Heart right ventricle (tissue), 16 donors: Measurements from ENCODE around the gene TMEM151B. TPM values are rescaled to one million over a fixed set of nuclear protein-coding genes. Genes with fewer than 3 reads are reported as not detected.

Source experiments
- ATAC-seq, 8 donors: fragments of 200-7000 bp; cut with Tn5 transposase; one replicate each; pipeline ENCODE4 v1.9.1; 2020; ENCODE audit warnings: mild to moderate bottlenecking in 8 of 8, moderate library complexity in 8 of 8, moderate number of reproducible peaks in 1 of 8
- DNase-seq, 2 donors: peaks; one replicate each; pipeline ENCODE4 v3.0.0-alpha.2; 2020
- H3K27ac ChIP-seq, 10 donors: fragments of 200-600 bp; sonication (generic) in 2 of 10; one replicate each; pipeline versions ENCODE4 v1.5.0 to v1.8.0; 2020 to 2022; ENCODE audit warnings: mild to moderate bottlenecking in 3 of 10
- H3K27me3 ChIP-seq, 7 donors: fragments of 200-600 bp; one replicate each; pipeline ENCODE4 v1.8.0; 2021 to 2022; ENCODE audit warnings: mild to moderate bottlenecking in 2 of 7
- H3K36me3 ChIP-seq, 9 donors: fragments of 200-600 bp; sonication (generic) in 1 of 9; one replicate each; pipeline versions ENCODE4 v1.5.0 to v1.8.0; 2020 to 2022; ENCODE audit warnings: mild to moderate bottlenecking in 2 of 9
- H3K4me1 ChIP-seq, 9 donors: fragments of 200-600 bp; sonication (generic) in 1 of 9; one replicate each; pipeline versions ENCODE4 v1.5.0 to v1.8.0; 2020 to 2022; ENCODE audit warnings: mild to moderate bottlenecking in 4 of 9
- H3K4me3 ChIP-seq, 10 donors: fragments of 200-600 bp; sonication (generic) in 2 of 10; one replicate each; pipeline versions ENCODE4 v1.5.0 to v1.8.0; 2020 to 2022; ENCODE audit warnings: mild to moderate bottlenecking in 7 of 10, moderate library complexity in 2 of 10
- H3K9me3 ChIP-seq, 11 donors: fragments of 200-600 bp in 10 of 11; sonication (generic) in 2 of 11; one replicate each; pipeline versions ENCODE4 v1.5.0 to v1.8.0; 2013 to 2022; ENCODE audit warnings: mild to moderate bottlenecking in 2 of 11, control low read depth in 1 of 11, moderate library complexity in 1 of 11
- WGBS, 2 donors: extraction: QIAGEN DNeasy Blood & Tissue Kit; methylation state at CpG; one replicate each; pipeline ENCODE4 v1.1.7; 2013; ENCODE audit warnings: inconsistent platforms in 1 of 2; 5-methylcytosine and 5-hydroxymethylcytosine counted together
- intact Hi-C, 10 donors: fragments of 100-400 bp; cut with DNase I; formaldehyde crosslinking; loops; one replicate each; pipeline versions ENCODE4 v1.11.1 to v1.14.2; 2022
- polyA plus RNA-seq, 2 donors: library from polyadenylated mRNA; stranded (reverse); fragments of 200-250 nt; gene quantifications; one replicate each; pipeline ENCODE4 v1.2.3, GENCODE V29; 2013
- total RNA-seq, 10 donors: library from RNA; stranded (reverse); fragmentation: NEBNext Ultra II Directional in 3 of 10; extraction: Animal tissue kit (Norgen Biotek cat#: 25700) in 3 of 10; gene quantifications; one replicate each; pipeline versions ENCODE4 v1.2.1 to v1.2.4, GENCODE V29; 2021 to 2023
- TF ChIP-seq, protein P1 (sequence below), 9 donors: fragments of 200-600 bp; sonication (generic) in 2 of 9; IDR thresholded peaks; one replicate each; pipeline versions ENCODE4 v1.5.0 to v1.8.0; 2021 to 2022; ENCODE audit warnings: antibody characterized with exemption in 9 of 9, mild to moderate bottlenecking in 5 of 9, moderate library complexity in 1 of 9
- donor health status: Arrhythmogenic right ventricular cardiomyopathy.
- donor health status: ischemic (EF 13 %, LVEDD 7.1; RV severe dilation, severe dysfunction).
- donor health status: healthy with polysubstance abuse.
- donor health status: DM: no; HTN: yes; CAD: no.
- donor health status: DM: no; HTN: no; CAD: no.
- donor health status: ischemic (EF 25% LVEDD 6.9; RV normal size, moderate dysfunction).
- donor health status: ischemic (EF 25% LVEDD 5.7; RV mildly dilated, moderate dysfunction).
- donor health status: healthy.
- donor health status: DM: yes; HTN: yes; CAD: no.
- donor health status: Ischemic cardiomyopathy.
- donor health status: ischemic (EF 35%, LVEDD 5.7; RV mildly dilated, moderate dysfunction).
- donor health status: nonischemic (EF 11% LVEDD 7.7; RV severe dilation, severe dysfunction).
- donor health status: DM: yes; HTN: yes; CAD: no.
- donor health status: PGD.
- donor health status: ischemic (EF 29% LVEDD 5.4; RV normal size, mild dysfunction).
- donor health status: nonischemic (EF 23%, LVEDD 6.1; RV moderate dilation, normal function).

TMEM151B gene
- total and polyA plus RNA-seq, 12 donors, result 0.09 to 2.2 (median 0.43) TPM; not detected in 4

DNA sequence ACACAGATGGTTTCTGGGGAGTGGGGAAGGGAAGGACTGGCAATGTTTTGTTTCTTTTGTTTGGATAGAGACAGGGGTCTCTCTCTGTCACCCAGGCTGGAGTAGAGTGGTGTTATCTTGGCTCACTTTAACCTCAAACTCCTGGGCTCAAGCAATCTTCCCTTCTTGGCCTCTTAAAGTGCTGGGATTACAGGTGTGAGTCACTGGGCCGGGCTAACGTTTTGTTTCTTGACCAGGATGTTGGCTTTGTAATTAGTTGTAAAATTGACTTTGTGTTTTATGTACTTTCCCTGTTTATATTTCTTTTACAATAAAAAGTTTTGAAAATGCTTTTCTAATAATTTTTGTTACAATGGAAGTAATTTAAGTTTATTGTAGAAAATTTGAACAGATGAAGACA is 83.1 kb downstream of the TMEM151B start:
- DNase-seq (no peak), ATAC-seq (no peak)
- TF ChIP-seq, protein P1, sequence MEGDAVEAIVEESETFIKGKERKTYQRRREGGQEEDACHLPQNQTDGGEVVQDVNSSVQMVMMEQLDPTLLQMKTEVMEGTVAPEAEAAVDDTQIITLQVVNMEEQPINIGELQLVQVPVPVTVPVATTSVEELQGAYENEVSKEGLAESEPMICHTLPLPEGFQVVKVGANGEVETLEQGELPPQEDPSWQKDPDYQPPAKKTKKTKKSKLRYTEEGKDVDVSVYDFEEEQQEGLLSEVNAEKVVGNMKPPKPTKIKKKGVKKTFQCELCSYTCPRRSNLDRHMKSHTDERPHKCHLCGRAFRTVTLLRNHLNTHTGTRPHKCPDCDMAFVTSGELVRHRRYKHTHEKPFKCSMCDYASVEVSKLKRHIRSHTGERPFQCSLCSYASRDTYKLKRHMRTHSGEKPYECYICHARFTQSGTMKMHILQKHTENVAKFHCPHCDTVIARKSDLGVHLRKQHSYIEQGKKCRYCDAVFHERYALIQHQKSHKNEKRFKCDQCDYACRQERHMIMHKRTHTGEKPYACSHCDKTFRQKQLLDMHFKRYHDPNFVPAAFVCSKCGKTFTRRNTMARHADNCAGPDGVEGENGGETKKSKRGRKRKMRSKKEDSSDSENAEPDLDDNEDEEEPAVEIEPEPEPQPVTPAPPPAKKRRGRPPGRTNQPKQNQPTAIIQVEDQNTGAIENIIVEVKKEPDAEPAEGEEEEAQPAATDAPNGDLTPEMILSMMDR (IDR thresholded peaks at IDR 0.05), result no peak
- Histone ChIP-seq H3K4me3 (no peak overlapping the region), H3K9me3 (peaks cover 0 to 6% (median 0%) of the 10 kb centered on the region in 11 donors), H3K4me1 (no peaks in the 10 kb centered on the region), H3K36me3 (no peaks in the 10 kb centered on the region), H3K27me3 (peaks cover 0 to 7% (median 0%) of the 10 kb centered on the region in 7 donors), H3K27ac (no peak overlapping the region)
- 60% methylated on average over 2 of the region's 2 CpGs for WGBS, 2 donors
- intact Hi-C loops, result no loop called here

GRCh38 chr6:44355640-44356039 is 85.4 kb downstream of the TMEM151B start:
- H3K4me1 ChIP-seq, result no peaks in the 10 kb centered on the region
- 63 to 86% methylated on average over 4 of the region's 4 CpGs for WGBS, 2 donors
- H3K27ac ChIP-seq, result no peak overlapping the region
- peaks cover 0 to 10% (median 7%) of the 10 kb centered on the region in 7 donors for H3K27me3 ChIP-seq
- ATAC-seq (no peak), DNase-seq (no peak)
- peaks cover 0 to 6% (median 0%) of the 10 kb centered on the region in 11 donors for H3K9me3 ChIP-seq
- intact Hi-C loops, result no loop called here
- H3K4me3 ChIP-seq, result no peak overlapping the region
- no peaks in the 10 kb centered on the region for H3K36me3 ChIP-seq
- TF ChIP-seq, protein P1 (IDR thresholded peaks at IDR 0.05), result no peak

- 54 to 63% methylated on average over 1 of the region's 1 CpG for WGBS, 2 donors
- Histone ChIP-seq H3K9me3 (peaks cover 0 to 6% (median 0%) of the 10 kb centered on the region in 11 donors), H3K36me3 (no peaks in the 10 kb centered on the region), H3K4me3 (no peak overlapping the region), H3K4me1 (no peaks in the 10 kb centered on the region), H3K27me3 (peaks cover 0 to 18% (median 7%) of the 10 kb centered on the region in 7 donors), H3K27ac (no peak overlapping the region)
- ATAC-seq (no peak), DNase-seq (no peak)
- intact Hi-C loops, result no loop called here
- TF ChIP-seq, protein P1 (IDR thresholded peaks at IDR 0.05), result no peak
Observed at GRCh38 chr6:44356487-44356886, 86.2 kb downstream of the TMEM151B start.

Other genes starting within 250 kb of the TMEM151B start
- 10 to 100 TPM; 35.1 to 51.5 (median 41.4) TPM for gene MRPL14, start 143.0 kb upstream of the TMEM151B start, total RNA-seq
- gene MRPL14, start 143.0 kb upstream of the TMEM151B start, polyA plus RNA-seq, result 10 to 100 TPM; 29.9 to 89.7 TPM
- gene TMEM63B, start 142.9 kb upstream of the TMEM151B start, total RNA-seq, result 10 to 100 TPM; 32.2 to 67.1 (median 37.6) TPM
- 10 to 100 TPM; 20.3 to 37.4 TPM for gene TMEM63B, start 142.9 kb upstream of the TMEM151B start, polyA plus RNA-seq
- gene CAPN11, start 111.6 kb upstream of the TMEM151B start, total RNA-seq, result under 1 TPM in 6 of 10 donors, not detected in 4; 0.09 to 0.72 (median 0.24) TPM
- under 1 TPM; 0.32 to 0.37 TPM for gene CAPN11, start 111.6 kb upstream of the TMEM151B start, polyA plus RNA-seq
- 1 to 10 TPM in 2 of 10 donors, under 1 TPM in 3, not detected in 5; 0.41 to 2.3 (median 0.86) TPM for gene MYMX, start 53.5 kb upstream of the TMEM151B start, total RNA-seq
- under 1 TPM in 1 of 2 donors, not detected in 1; 0.91 TPM for gene MYMX, start 53.5 kb upstream of the TMEM151B start, polyA plus RNA-seq
- gene SLC29A1, start 46.9 kb upstream of the TMEM151B start, total RNA-seq, result 100 to 1,000 TPM; 104 to 198 (median 146) TPM
- gene SLC29A1, start 46.9 kb upstream of the TMEM151B start, polyA plus RNA-seq, result 10 to 100 TPM; 46.3 to 90.9 TPM
- gene HSP90AB1, start 23.3 kb upstream of the TMEM151B start, total RNA-seq, result 1,000 to 10,000 TPM in 4 of 10 donors, 100 to 1,000 TPM in 6; 675 to 1,053 (median 920) TPM
- 100 to 1,000 TPM; 235 to 764 TPM for gene HSP90AB1, start 23.3 kb upstream of the TMEM151B start, polyA plus RNA-seq
- 10 to 100 TPM; 19.4 to 29.8 (median 23.7) TPM for gene SLC35B2, start 12.9 kb upstream of the TMEM151B start, total RNA-seq
- gene SLC35B2, start 12.9 kb upstream of the TMEM151B start, polyA plus RNA-seq, result 10 to 100 TPM in 1 of 2 donors, 1 to 10 TPM in 1; 9.1 to 27.2 TPM
- 1 to 10 TPM; 1.5 to 8.7 (median 3.4) TPM for gene NFKBIE, start 4.9 kb upstream of the TMEM151B start, total RNA-seq
- gene NFKBIE, start 4.9 kb upstream of the TMEM151B start, polyA plus RNA-seq, result 1 to 10 TPM; 5.7 to 5.9 TPM
- gene AARS2, start 42.9 kb downstream of the TMEM151B start, total RNA-seq, result 10 to 100 TPM in 1 of 10 donors, 1 to 10 TPM in 9; 7.0 to 10.9 (median 8.5) TPM
- gene AARS2, start 42.9 kb downstream of the TMEM151B start, polyA plus RNA-seq, result 1 to 10 TPM; 4.7 to 6.5 TPM
- not detected for gene SPATS1, start 72.2 kb downstream of the TMEM151B start, total RNA-seq
- not detected for gene SPATS1, start 72.2 kb downstream of the TMEM151B start, polyA plus RNA-seq
- 10 to 100 TPM; 17.5 to 26.5 (median 20.9) TPM for gene CDC5L, start 117.3 kb downstream of the TMEM151B start, total RNA-seq
- 1 to 10 TPM; 5.4 to 9.3 TPM for gene CDC5L, start 117.3 kb downstream of the TMEM151B start, polyA plus RNA-seq